ENCODE results near the gene ACBD6. TPM values are rescaled to one million over a fixed set of nuclear protein-coding genes. Genes with fewer than 3 reads are reported as not detected.

Gene ACBD6
- total RNA-seq, 5 donors from 2014 or later (not counting 1 experiment from before 2014, with no cell fraction given): 44.3 to 58.5 (median 53.0) TPM

- no peak overlapping the region for H3K27ac ChIP-seq (ENCODE audit: low read length)
- H3K9me3 ChIP-seq: no peaks in the 10 kb centered on the region
- peaks cover 0 to 72% of the 10 kb centered on the region in 2 experiments for H3K27me3 ChIP-seq (replicated peaks in 1 of 2; ENCODE audit: control insufficient read depth in 2 of 2, extremely low read depth in 1 of 2, insufficient read depth in 2 of 2, low read length in 1 of 2)
- CTCF ChIA-PET: no interaction called here
- H3K4me3 ChIP-seq (ENCODE audit: control insufficient read depth in 1 of 2, extremely low read depth in 1 of 2, low read length in 1 of 2): no peak overlapping the region
- no peaks in the 10 kb centered on the region for H3K36me3 ChIP-seq (ENCODE audit: control insufficient read depth in 2 of 2, extremely low read depth in 1 of 2, insufficient read depth in 1 of 2, low read length in 1 of 2)
- WGBS (ENCODE audit: insufficient coverage): 82% methylated on average over 12 of the region's 12 CpGs
- POLR2A ChIA-PET: no interaction called here
- DNase-seq: no peak
- Mint-ChIP-seq H3K36me3 (no peaks in the 10 kb centered on the region), H3K27ac (no peak overlapping the region), H3K4me3 (no peak overlapping the region), H3K9me3 (no peaks in the 10 kb centered on the region), H3K4me1 (peaks cover 0 to 5% (median 0%) of the 10 kb centered on the region in 3 donors), H3K27me3 (peaks cover 22 to 43% of the 10 kb centered on the region in 2 donors)
- no peaks in the 10 kb centered on the region for H3K4me1 ChIP-seq (ENCODE audit: control insufficient read depth in 1 of 2, extremely low read depth in 1 of 2, insufficient read depth in 2 of 2, low read length in 2 of 2)
- no peak for ATAC-seq (replicated peaks in 1 of 4)
Observed at GRCh38 chr1:180258290-180258689, 244.1 kb downstream of the ACBD6 start.

GRCh38 chr1:180257486-180257885, 244.9 kb downstream of the ACBD6 start:
- DNase-seq: no peak
- H3K9me3 ChIP-seq: no peaks in the 10 kb centered on the region
- ChIA-PET POLR2A (no interaction called here), CTCF (no interaction called here)
- Mint-ChIP-seq H3K4me1 (peaks cover 0 to 5% (median 0%) of the 10 kb centered on the region in 3 donors), H3K27ac (peak overlapping the region in 1 of 2 donors; percentile 52), H3K9me3 (no peaks in the 10 kb centered on the region), H3K4me3 (no peak overlapping the region), H3K27me3 (peaks cover 24 to 51% of the 10 kb centered on the region in 2 donors), H3K36me3 (no peaks in the 10 kb centered on the region)
- WGBS (ENCODE audit: insufficient coverage): 71% methylated on average over 5 of the region's 8 CpGs
- H3K36me3 ChIP-seq (ENCODE audit: control insufficient read depth in 2 of 2, extremely low read depth in 1 of 2, insufficient read depth in 1 of 2, low read length in 1 of 2): no peaks in the 10 kb centered on the region
- H3K27me3 ChIP-seq (replicated peaks in 1 of 2; ENCODE audit: control insufficient read depth in 2 of 2, extremely low read depth in 1 of 2, insufficient read depth in 2 of 2, low read length in 1 of 2): peaks cover 0 to 80% of the 10 kb centered on the region in 2 experiments
- H3K27ac ChIP-seq (ENCODE audit: low read length): no peak overlapping the region
- H3K4me3 ChIP-seq (ENCODE audit: control insufficient read depth in 1 of 2, extremely low read depth in 1 of 2, low read length in 1 of 2): no peak overlapping the region
- ATAC-seq (replicated peaks in 1 of 4): no peak
- H3K4me1 ChIP-seq (ENCODE audit: control insufficient read depth in 1 of 2, extremely low read depth in 1 of 2, insufficient read depth in 2 of 2, low read length in 2 of 2): no peaks in the 10 kb centered on the region

GRCh38 chr1:180257028-180257386, 245.4 kb downstream of the ACBD6 start:
- H3K9me3 Mint-ChIP-seq: no peaks in the 10 kb centered on the region
- H3K27ac ChIP-seq (ENCODE audit: low read length): no peak overlapping the region

GRCh38 chr1:180256341-180257027, 245.9 kb downstream of the ACBD6 start:
- CTCF ChIA-PET: interaction anchor here in 1 of 2 donors (0.6 kb wide), 1 partner anchor 697 kb away, joined by 10 read pairs; no protein-coding TSS in a partner anchor
- POLR2A ChIA-PET: no interaction called here

More at GRCh38 chr1:180257028-180257386, 245.4 kb downstream of the ACBD6 start:
- H3K9me3 ChIP-seq: no peaks in the 10 kb centered on the region
- H3K27me3 Mint-ChIP-seq: peaks cover 29 to 55% of the 10 kb centered on the region in 2 donors
- H3K4me1 Mint-ChIP-seq: peaks cover 0 to 5% (median 0%) of the 10 kb centered on the region in 3 donors
- ChIA-PET CTCF (interaction anchor here in 1 of 2 donors (0.6 kb wide), 1 partner anchor 696 kb away, joined by 10 read pairs; no protein-coding TSS in a partner anchor), POLR2A (no interaction called here)
- DNase-seq: no peak
- 65% methylated on average over 4 of the region's 5 CpGs for WGBS (ENCODE audit: insufficient coverage)
- no peak overlapping the region for H3K27ac Mint-ChIP-seq
- H3K4me3 Mint-ChIP-seq: no peak overlapping the region
- H3K4me3 ChIP-seq (ENCODE audit: control insufficient read depth in 1 of 2, extremely low read depth in 1 of 2, low read length in 1 of 2): no peak overlapping the region
- H3K36me3 Mint-ChIP-seq: no peaks in the 10 kb centered on the region
- H3K4me1 ChIP-seq (ENCODE audit: control insufficient read depth in 1 of 2, extremely low read depth in 1 of 2, insufficient read depth in 2 of 2, low read length in 2 of 2): no peaks in the 10 kb centered on the region
- H3K27me3 ChIP-seq (replicated peaks in 1 of 2; ENCODE audit: control insufficient read depth in 2 of 2, extremely low read depth in 1 of 2, insufficient read depth in 2 of 2, low read length in 1 of 2): peaks cover 0 to 84% of the 10 kb centered on the region in 2 experiments
- no peaks in the 10 kb centered on the region for H3K36me3 ChIP-seq (ENCODE audit: control insufficient read depth in 2 of 2, extremely low read depth in 1 of 2, insufficient read depth in 1 of 2, low read length in 1 of 2)
- ATAC-seq (replicated peaks in 1 of 4): no peak

GRCh38 chr1:180255536-180256340, 246.6 kb downstream of the ACBD6 start:
- Mint-ChIP-seq H3K9me3 (no peaks in the 10 kb centered on the region), H3K4me1 (peaks cover 0 to 5% (median 0%) of the 10 kb centered on the region in 3 donors), H3K36me3 (no peaks in the 10 kb centered on the region), H3K27me3 (peaks cover 39 to 65% of the 10 kb centered on the region in 2 donors), H3K4me3 (no peak overlapping the region), H3K27ac (no peak overlapping the region)
- CTCF ChIA-PET: no interaction called here
- H3K27ac ChIP-seq (ENCODE audit: low read length): no peak overlapping the region
- DNase-seq: no peak
- no peaks in the 10 kb centered on the region for H3K4me1 ChIP-seq (ENCODE audit: control insufficient read depth in 1 of 2, extremely low read depth in 1 of 2, insufficient read depth in 2 of 2, low read length in 2 of 2)
- ATAC-seq (replicated peaks in 1 of 4): no peak
- H3K9me3 ChIP-seq: no peaks in the 10 kb centered on the region
- peaks cover 0 to 95% of the 10 kb centered on the region in 2 experiments for H3K27me3 ChIP-seq (replicated peaks in 1 of 2; ENCODE audit: control insufficient read depth in 2 of 2, extremely low read depth in 1 of 2, insufficient read depth in 2 of 2, low read length in 1 of 2)
- no peaks in the 10 kb centered on the region for H3K36me3 ChIP-seq (ENCODE audit: control insufficient read depth in 2 of 2, extremely low read depth in 1 of 2, insufficient read depth in 1 of 2, low read length in 1 of 2)
- 84% methylated on average over 18 of the region's 18 CpGs for WGBS (ENCODE audit: insufficient coverage)
- POLR2A ChIA-PET: no interaction called here
- H3K4me3 ChIP-seq (ENCODE audit: control insufficient read depth in 1 of 2, extremely low read depth in 1 of 2, low read length in 1 of 2): no peak overlapping the region

More at GRCh38 chr1:180256341-180257027, 245.9 kb downstream of the ACBD6 start:
- no peaks in the 10 kb centered on the region for H3K9me3 Mint-ChIP-seq
- no peak overlapping the region for H3K4me3 Mint-ChIP-seq
- WGBS (ENCODE audit: insufficient coverage): 90% methylated on average over 9 of the region's 15 CpGs
- DNase-seq (no peak), ATAC-seq (replicated peaks in 1 of 4) (no peak)
- H3K4me1 Mint-ChIP-seq: peaks cover 0 to 5% (median 0%) of the 10 kb centered on the region in 3 donors
- H3K27ac Mint-ChIP-seq: no peak overlapping the region
- H3K27me3 Mint-ChIP-seq: peaks cover 34 to 59% of the 10 kb centered on the region in 2 donors
- H3K36me3 Mint-ChIP-seq: no peaks in the 10 kb centered on the region
- no peak overlapping the region for H3K27ac ChIP-seq (ENCODE audit: low read length)
- H3K4me3 ChIP-seq (ENCODE audit: control insufficient read depth in 1 of 2, extremely low read depth in 1 of 2, low read length in 1 of 2): no peak overlapping the region
- no peaks in the 10 kb centered on the region for H3K36me3 ChIP-seq (ENCODE audit: control insufficient read depth in 2 of 2, extremely low read depth in 1 of 2, insufficient read depth in 1 of 2, low read length in 1 of 2)
- no peaks in the 10 kb centered on the region for H3K4me1 ChIP-seq (ENCODE audit: control insufficient read depth in 1 of 2, extremely low read depth in 1 of 2, insufficient read depth in 2 of 2, low read length in 2 of 2)
- H3K27me3 ChIP-seq (replicated peaks in 1 of 2; ENCODE audit: control insufficient read depth in 2 of 2, extremely low read depth in 1 of 2, insufficient read depth in 2 of 2, low read length in 1 of 2): peaks cover 0 to 90% of the 10 kb centered on the region in 2 experiments
- H3K9me3 ChIP-seq: no peaks in the 10 kb centered on the region

GRCh38 chr1:180254854-180255253, 247.5 kb downstream of the ACBD6 start:
- H3K4me3 Mint-ChIP-seq: no peak overlapping the region
- Histone ChIP-seq H3K36me3 (ENCODE audit: control insufficient read depth in 2 of 2, extremely low read depth in 1 of 2, insufficient read depth in 1 of 2, low read length in 1 of 2) (no peaks in the 10 kb centered on the region), H3K27ac (ENCODE audit: low read length) (no peak overlapping the region), H3K4me1 (ENCODE audit: control insufficient read depth in 1 of 2, extremely low read depth in 1 of 2, insufficient read depth in 2 of 2, low read length in 2 of 2) (no peaks in the 10 kb centered on the region), H3K9me3 (no peaks in the 10 kb centered on the region), H3K27me3 (replicated peaks in 1 of 2; ENCODE audit: control insufficient read depth in 2 of 2, extremely low read depth in 1 of 2, insufficient read depth in 2 of 2, low read length in 1 of 2) (peaks cover 0 to 98% of the 10 kb centered on the region in 2 experiments), H3K4me3 (ENCODE audit: control insufficient read depth in 1 of 2, extremely low read depth in 1 of 2, low read length in 1 of 2) (no peak overlapping the region)
- ATAC-seq (replicated peaks in 1 of 4) (no peak), DNase-seq (no peak)
- ChIA-PET CTCF (no interaction called here), POLR2A (no interaction called here)
- peaks cover 46 to 69% of the 10 kb centered on the region in 2 donors for H3K27me3 Mint-ChIP-seq
- peaks cover 2 to 5% (median 2%) of the 10 kb centered on the region in 3 donors for H3K4me1 Mint-ChIP-seq
- no peaks in the 10 kb centered on the region for H3K9me3 Mint-ChIP-seq
- no peaks in the 10 kb centered on the region for H3K36me3 Mint-ChIP-seq
- 93% methylated on average over 9 of the region's 11 CpGs for WGBS (ENCODE audit: insufficient coverage)
- H3K27ac Mint-ChIP-seq: no peak overlapping the region

Data from T-cell (primary cell).